Gastroesophageal sphincter (tissue), 4 donors: ENCODE data around the gene TMEM169. TPM values are rescaled to one million over a fixed set of nuclear protein-coding genes. Genes with fewer than 3 reads are reported as not detected.

ENCODE experiments used
- ATAC-seq: fragments of 150-250 bp; one replicate; pipeline ENCODE4 v1.9.1; 2016; ENCODE audit warnings: mild to moderate bottlenecking, moderate library complexity
- H3K27ac ChIP-seq, 4 donors: fragments of 200-600 bp; sonication (generic) in 3 of 4; 1 replicate in 3 of 4; 2 replicates in 1 of 4; pipeline ENCODE4 v1.5.1; 2016 to 2019
- H3K27me3 ChIP-seq: fragments of 200-600 bp; sonication (generic); one replicate; pipeline ENCODE4 v1.5.1; 2019
- H3K36me3 ChIP-seq, 2 donors: fragments of 200-600 bp; sonication (generic); one replicate each; pipeline ENCODE4 v1.5.1; 2019; ENCODE audit warnings: control low read depth in 1 of 2
- H3K4me1 ChIP-seq, 3 donors: fragments of 200-600 bp; sonication (generic); 1 replicate in 2 of 3; 2 replicates in 1 of 3; pipeline ENCODE4 v1.5.1; 2016 to 2019; ENCODE audit warnings: control low read depth in 2 of 3
- H3K4me3 ChIP-seq, 2 donors: fragments of 200-600 bp; sonication (generic); one replicate each; pipeline ENCODE4 v1.5.1; 2019; ENCODE audit warnings: mild to moderate bottlenecking in 1 of 2, moderate library complexity in 1 of 2
- H3K9me3 ChIP-seq, 3 donors: fragments of 200-600 bp; sonication (generic); one replicate each; pipeline ENCODE4 v1.5.1; 2017 to 2019; ENCODE audit warnings: control low read depth in 2 of 3
- CTCF ChIP-seq, 4 experiments: fragments of 200-600 bp in 2 of 4; fragments of 450-650 bp in 2 of 4; sonication (generic) in 1 of 4; IDR thresholded peaks; one replicate each; pipeline ENCODE4 v1.5.1; 2017 to 2019; ENCODE audit warnings: antibody characterized with exemption in 4 of 4, mild to moderate bottlenecking in 2 of 4, moderate library complexity in 2 of 4
- EP300 ChIP-seq: sonication (generic); formaldehyde crosslinking; IDR thresholded peaks from one replicate; pipeline ENCODE4 v1.6.1; 2017; ENCODE audit warnings: antibody characterized with exemption, mild to moderate bottlenecking
- POLR2A ChIP-seq, 2 donors: fragments of 450-650 bp; IDR thresholded peaks; one replicate each; pipeline ENCODE4 v1.6.1; 2017; ENCODE audit warnings: antibody characterized with exemption in 2 of 2, mild to moderate bottlenecking in 2 of 2, moderate library complexity in 1 of 2
- POLR2AphosphoS5 ChIP-seq: sonication (generic); formaldehyde crosslinking; IDR thresholded peaks from one replicate; pipeline ENCODE4 v1.6.1; 2017; ENCODE audit warnings: antibody characterized with exemption
- WGBS, 2 donors: methylation state at CpG; one replicate each; pipeline ENCODE4 v1.1.5; 2018; ENCODE audit warnings: low coverage in 1 of 2; 5-methylcytosine and 5-hydroxymethylcytosine counted together
- total RNA-seq, 4 donors: library from RNA; depleted of rRNA; stranded (reverse); fragments of >200 nt; gene quantifications; one replicate each; pipeline ENCODE4 v1.1.0, GENCODE V29; 2016

The TMEM169 gene
- total RNA-seq, 4 donors from 2014 or later, result 0.67 to 3.1 (median 0.78) TPM; not detected in 1

- no peak overlapping the region for H3K27ac ChIP-seq
- H3K9me3 ChIP-seq, result no peaks in the 10 kb centered on the region
- no peak overlapping the region for H3K4me3 ChIP-seq
- 86 to 89% methylated on average over 2 to 4 of the region's 4 CpGs for WGBS, 2 donors
- H3K36me3 ChIP-seq, result peaks cover 0 to 7% of the 10 kb centered on the region in 2 donors
- no peaks in the 10 kb centered on the region for H3K4me1 ChIP-seq
- TF ChIP-seq EP300 (no peak), POLR2A (IDR thresholded peaks at IDR 0.05) (no peak), POLR2AphosphoS5 (no peak), CTCF (IDR thresholded peaks at IDR 0.05) (no peak)
- H3K27me3 ChIP-seq, result peaks cover 16% of the 10 kb centered on the region
- ATAC-seq, result no peak
Observed at GRCh38 chr2:216101109-216101508, 19.4 kb downstream of the TMEM169 start.

GRCh38 chr2:216103213-216103612 is 21.5 kb downstream of the TMEM169 start:
- ATAC-seq, result no peak
- no peak overlapping the region for H3K27ac ChIP-seq
- peaks cover 33% of the 10 kb centered on the region for H3K27me3 ChIP-seq
- TF ChIP-seq EP300 (no peak), POLR2AphosphoS5 (no peak), CTCF (IDR thresholded peaks at IDR 0.05) (no peak), POLR2A (IDR thresholded peaks at IDR 0.05) (no peak)
- WGBS, 2 donors, result 57 to 60% methylated on average over 1 of the region's 1 CpG
- H3K4me3 ChIP-seq, result no peak overlapping the region
- H3K36me3 ChIP-seq, result peaks cover 0 to 7% of the 10 kb centered on the region in 2 donors
- peaks cover 0 to 1% (median 0%) of the 10 kb centered on the region in 3 donors for H3K4me1 ChIP-seq
- H3K9me3 ChIP-seq, result no peaks in the 10 kb centered on the region

GRCh38 chr2:216104691-216105090 is 23.0 kb downstream of the TMEM169 start:
- H3K27me3 ChIP-seq, result peaks cover 33% of the 10 kb centered on the region
- ATAC-seq, result no peak
- TF ChIP-seq EP300 (no peak), CTCF (IDR thresholded peaks at IDR 0.05) (no peak), POLR2A (IDR thresholded peaks at IDR 0.05) (no peak), POLR2AphosphoS5 (no peak)
- H3K4me1 ChIP-seq, result peaks cover 0 to 7% (median 0%) of the 10 kb centered on the region in 3 donors
- peaks cover 0 to 7% of the 10 kb centered on the region in 2 donors for H3K36me3 ChIP-seq
- H3K9me3 ChIP-seq, result no peaks in the 10 kb centered on the region
- H3K4me3 ChIP-seq, result no peak overlapping the region
- H3K27ac ChIP-seq, result no peak overlapping the region
- 81% methylated on average over 3 of the region's 3 CpGs; no CpG with 5 or more reads in 1 of the 2 donors for WGBS, 2 donors

- H3K27ac ChIP-seq, result peak overlapping the region in 1 of 4 donors; percentile 96
- peaks cover 0 to 33% (median 14%) of the 10 kb centered on the region in 3 donors for H3K4me1 ChIP-seq
Observed at GRCh38 chr2:216107320-216107719, 25.6 kb downstream of the TMEM169 start.

More at GRCh38 chr2:216107320-216107719, 25.6 kb downstream of the TMEM169 start:
- Histone ChIP-seq H3K27me3 (peaks cover 33% of the 10 kb centered on the region), H3K36me3 (peaks cover 0 to 16% of the 10 kb centered on the region in 2 donors), H3K9me3 (no peaks in the 10 kb centered on the region), H3K4me3 (no peak overlapping the region)
- WGBS, 2 donors, result 88 to 100% methylated on average over 2 to 8 of the region's 8 CpGs
- ATAC-seq, result no peak
- no peak for TF ChIP-seq POLR2A (IDR thresholded peaks at IDR 0.05)
- TF ChIP-seq EP300, result no peak
- TF ChIP-seq POLR2AphosphoS5, result no peak
- no peak for TF ChIP-seq CTCF (IDR thresholded peaks at IDR 0.05)
